Activated CD8-positive, alpha-beta T cell treated with anti-CD3 and anti-CD28 coated beads, Interleukin-2, amount 10 ng/mL, durations not matched to agents 7 days and 5 days (primary cell): ENCODE results near the gene CCDC137. TPM values are rescaled to one million over a fixed set of nuclear protein-coding genes. Genes with fewer than 3 reads are reported as not detected.
"Not testable (repeated sequence)": the region's sequence is repeated elsewhere in the genome, so short reads cannot be mapped to it uniquely, and the experiment has no call there.

ENCODE experiments used
- ATAC-seq: fragments of 150-1000 bp; cut with Tn5 transposase; one replicate; pipeline ENCODE4 v1.10.0; 2021; ENCODE audit warnings: moderate library complexity
- CTCF ChIA-PET: fragments of 350-600 bp; sonication (Branson Sonifier 250); formaldehyde crosslinking; loops from one replicate; lab custom pipeline; 2021; ENCODE audit warnings: antibody characterized with exemption; lab: Charles Lee
- POLR2A ChIA-PET: fragments of 350-600 bp; sonication (Branson Sonifier 250); formaldehyde crosslinking; loops from one replicate; lab custom pipeline; 2021; ENCODE audit warnings: antibody characterized with exemption; lab: Charles Lee
- DNase-seq: peaks from one replicate; pipeline ENCODE4 v3.0.0-alpha.2; 2020
- H3K27ac Mint-ChIP-seq: one replicate; pipeline ENCODE4 v1.8.0; 2021; ENCODE audit warnings: mild to moderate bottlenecking, mixed read lengths
- H3K27me3 Mint-ChIP-seq: one replicate; pipeline ENCODE4 v1.8.0; 2021; ENCODE audit warnings: low read depth, mixed read lengths
- H3K36me3 Mint-ChIP-seq: one replicate; pipeline ENCODE4 v1.8.0; 2021; ENCODE audit warnings: low read depth, mixed read lengths
- H3K4me1 Mint-ChIP-seq: one replicate; pipeline ENCODE4 v1.8.0; 2021; ENCODE audit warnings: low read depth, mixed read lengths
- H3K4me3 Mint-ChIP-seq: one replicate; pipeline ENCODE4 v1.8.0; 2021; ENCODE audit warnings: mild to moderate bottlenecking, mixed read lengths
- H3K9me3 Mint-ChIP-seq: one replicate; pipeline ENCODE4 v1.8.0; 2022; ENCODE audit warnings: mixed read lengths; ENCODE audit not compliant: insufficient read depth
- total RNA-seq, 2 experiments: library from RNA; stranded (reverse); gene quantifications; one replicate each; pipeline ENCODE4 v1.2.3, GENCODE V29; 2021

Gene CCDC137
- total RNA-seq, 2 experiments from 2014 or later: 42.3 to 43.7 TPM

DNA sequence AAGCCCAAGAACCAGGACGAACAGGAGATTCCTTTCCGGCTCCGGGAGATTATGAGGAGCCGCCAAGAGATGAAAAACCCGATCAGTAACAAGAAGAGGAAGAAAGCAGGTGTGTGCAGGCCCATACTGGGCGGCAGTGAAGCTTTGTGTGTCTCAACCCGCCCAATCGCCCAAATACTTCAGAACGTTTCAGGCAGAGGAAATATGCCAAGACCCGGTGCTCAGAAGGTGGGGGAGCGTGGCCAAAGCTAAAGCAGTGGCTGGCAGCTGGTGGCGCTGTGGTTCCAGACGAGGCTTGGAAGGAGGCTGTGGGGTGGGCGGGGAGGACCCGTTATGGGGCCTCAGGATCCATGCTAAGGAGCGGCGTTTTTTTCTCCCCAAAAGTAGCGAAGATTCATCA lies 1.2 kb downstream of the CCDC137 start:
- no peaks in the 10 kb centered on the region for H3K27me3 Mint-ChIP-seq
- CTCF ChIA-PET: interaction anchor here (1.1 kb wide), 1 partner anchor 35 kb away, joined by 4 read pairs; the partner anchor contains the start of gene MRPL12

GRCh38 chr17:81672504-81672903 lies 6.0 kb downstream of the CCDC137 start:
- DNase-seq (no peak), ATAC-seq (no peak)
- Mint-ChIP-seq H3K4me3 (no peak overlapping the region), H3K36me3 (peaks cover 49% of the 10 kb centered on the region), H3K27ac (peak overlapping the region; percentile 20), H3K9me3 (no peaks in the 10 kb centered on the region), H3K4me1 (peaks cover 23% of the 10 kb centered on the region), H3K27me3 (no peaks in the 10 kb centered on the region)
- ChIA-PET CTCF (interaction anchor here (0.9 kb wide), 1 partner anchor 9 kb away, joined by 3 read pairs; no protein-coding TSS in a partner anchor), POLR2A (interaction anchor here (0.6 kb wide), 1 partner anchor 11 kb away, joined by 4 read pairs; the partner anchor contains the start of genes ARL16 and HGS)

More for the DNA sequence above, 1.2 kb downstream of the CCDC137 start:
- DNase-seq (no peak), ATAC-seq (no peak)
- POLR2A ChIA-PET: no interaction called here
- H3K4me3 Mint-ChIP-seq: peak overlapping the region; percentile 97
- no peaks in the 10 kb centered on the region for H3K9me3 Mint-ChIP-seq
- peak overlapping the region; percentile 76 for H3K27ac Mint-ChIP-seq
- H3K4me1 Mint-ChIP-seq: peaks cover 52% of the 10 kb centered on the region
- peaks cover 63% of the 10 kb centered on the region for H3K36me3 Mint-ChIP-seq

GRCh38 chr17:81672954-81673353 lies 6.4 kb downstream of the CCDC137 start:
- DNase-seq: no peak
- CTCF ChIA-PET: interaction anchor here (0.9 kb wide), 1 partner anchor 10 kb away, joined by 3 read pairs; no protein-coding TSS in a partner anchor
- Mint-ChIP-seq H3K4me1 (peaks cover 18% of the 10 kb centered on the region), H3K27me3 (no peaks in the 10 kb centered on the region), H3K9me3 (no peaks in the 10 kb centered on the region), H3K36me3 (peaks cover 45% of the 10 kb centered on the region), H3K4me3 (no peak overlapping the region), H3K27ac (no peak overlapping the region)
- ATAC-seq: no peak
- POLR2A ChIA-PET: no interaction called here

- DNase-seq (no peak), ATAC-seq (no peak)
- Mint-ChIP-seq H3K9me3 (no peaks in the 10 kb centered on the region), H3K4me1 (peaks cover 12% of the 10 kb centered on the region), H3K27me3 (no peaks in the 10 kb centered on the region), H3K36me3 (peaks cover 39% of the 10 kb centered on the region), H3K27ac (no peak overlapping the region), H3K4me3 (no peak overlapping the region)
- CTCF ChIA-PET: no interaction called here
- POLR2A ChIA-PET: interaction anchor here (0.7 to 1.2 kb wide), 2 partner anchors 10 to 349 kb away, joined by 3 read pairs; partner anchors contain the start of genes ARL16, CENPX and HGS
These were observed 7.2 kb downstream of the CCDC137 start for GRCh38 chr17:81673561-81674258.

DNA sequence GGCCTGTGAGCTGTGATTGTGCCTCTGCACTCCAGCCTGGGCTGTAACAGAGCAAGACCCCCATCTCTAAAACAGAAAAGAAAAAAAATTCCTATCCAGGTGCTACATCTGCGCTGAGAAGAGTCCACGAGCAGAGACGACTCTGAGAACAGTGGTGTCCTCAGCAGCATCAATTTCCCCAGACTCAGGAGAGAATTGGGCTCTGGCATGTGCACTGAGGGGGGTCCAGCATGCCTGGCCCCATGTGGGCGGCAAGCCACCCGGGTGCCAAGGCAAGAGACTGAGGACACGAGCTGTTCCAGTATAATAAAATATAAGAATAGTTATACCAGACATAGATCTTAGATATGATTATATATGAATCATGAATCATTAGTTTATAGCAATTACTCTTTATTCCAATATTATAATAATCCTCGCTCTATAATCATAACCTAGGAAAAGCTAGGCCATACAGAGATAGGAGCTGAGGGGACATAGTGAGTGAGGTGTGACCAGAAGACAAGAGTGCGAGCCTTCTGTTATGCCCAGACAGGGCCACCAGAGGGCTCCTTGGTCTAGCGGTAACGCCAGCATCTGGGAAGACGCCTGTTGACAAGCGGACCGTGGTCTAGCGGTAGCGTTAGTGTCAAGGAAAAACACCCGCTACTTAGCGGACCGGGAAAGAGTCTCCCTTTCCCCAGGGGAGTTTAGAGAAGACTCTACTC lies 9.1 kb downstream of the CCDC137 start:
- not testable (repeated sequence) for H3K27ac Mint-ChIP-seq, ATAC-seq, H3K9me3 Mint-ChIP-seq, H3K4me1 Mint-ChIP-seq, H3K27me3 Mint-ChIP-seq, H3K4me3 Mint-ChIP-seq
- CTCF ChIA-PET: interaction anchor here (0.6 to 1.4 kb wide), 4 partner anchors 10 to 49 kb away, joined by 3 to 7 read pairs (median 4); partner anchors contain the start of gene MRPL12
- POLR2A ChIA-PET: interaction anchor here (0.8 to 0.9 kb wide), 2 partner anchors 10 to 28 kb away, joined by 3 to 5 read pairs; partner anchors contain the start of gene MRPL12
- DNase-seq: peak; percentile 46
- H3K36me3 Mint-ChIP-seq: peaks cover 28% of the 10 kb centered on the region

DNA sequence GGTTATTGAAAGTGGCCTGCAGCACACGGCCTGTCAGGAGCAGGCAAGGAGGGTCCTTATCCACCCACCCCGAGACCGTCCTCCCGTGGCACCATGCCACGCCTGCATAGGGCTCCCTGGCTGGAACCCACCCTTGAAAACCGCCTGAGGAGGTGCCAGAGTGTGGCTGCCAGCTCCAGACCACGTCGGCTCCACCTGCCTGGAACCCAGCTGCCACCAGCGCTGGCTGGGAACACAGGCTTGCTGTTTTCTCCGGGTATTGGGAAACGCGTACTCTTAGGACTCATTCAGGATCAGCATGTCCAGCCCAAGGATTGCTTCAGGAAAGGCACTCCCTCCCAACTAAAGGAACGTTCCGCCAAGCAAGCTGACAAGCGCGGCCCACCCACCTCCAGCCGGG lies 10.4 kb downstream of the CCDC137 start:
- ChIA-PET CTCF (no interaction called here), POLR2A (interaction anchor here (1.0 kb wide), 1 partner anchor 26 kb away, joined by 4 read pairs; the partner anchor contains the start of gene MRPL12)
- no peaks in the 10 kb centered on the region for H3K27me3 Mint-ChIP-seq
- no peak overlapping the region for H3K4me3 Mint-ChIP-seq
- peaks cover 10% of the 10 kb centered on the region for H3K4me1 Mint-ChIP-seq
- DNase-seq: no peak
- no peak overlapping the region for H3K27ac Mint-ChIP-seq
- no peaks in the 10 kb centered on the region for H3K9me3 Mint-ChIP-seq
- peaks cover 25% of the 10 kb centered on the region for H3K36me3 Mint-ChIP-seq
- no peak for ATAC-seq

- Mint-ChIP-seq H3K9me3 (no peaks in the 10 kb centered on the region), H3K36me3 (peaks cover 14% of the 10 kb centered on the region), H3K4me3 (no peak overlapping the region), H3K27me3 (no peaks in the 10 kb centered on the region), H3K27ac (no peak overlapping the region), H3K4me1 (peaks cover 26% of the 10 kb centered on the region)
- CTCF ChIA-PET: no interaction called here
- POLR2A ChIA-PET: interaction anchor here (1.0 kb wide), 1 partner anchor 22 kb away, joined by 3 read pairs; no protein-coding TSS in a partner anchor
- DNase-seq (no peak), ATAC-seq (no peak)
These were observed 13.6 kb downstream of the CCDC137 start for GRCh38 chr17:81680150-81680549.

DNA sequence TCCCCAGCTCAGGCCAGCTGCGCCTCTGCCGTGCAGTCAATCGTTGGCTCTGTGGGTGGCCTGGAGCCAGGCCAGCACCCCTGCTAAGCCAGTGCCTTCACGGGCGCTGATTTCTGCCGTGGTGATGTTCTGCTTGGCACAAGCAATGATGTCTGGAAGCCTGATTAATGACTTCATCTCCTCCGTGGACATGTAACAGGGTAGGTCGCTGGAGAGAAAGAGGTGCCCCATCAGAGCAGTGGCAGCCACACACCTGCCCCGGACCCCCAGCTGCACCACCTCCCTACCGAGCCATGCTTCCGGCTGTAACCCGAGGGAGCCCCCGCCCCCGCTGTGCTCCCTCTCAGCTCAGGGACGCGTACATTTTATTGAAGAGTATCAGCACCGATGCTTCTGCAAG lies 15.1 kb downstream of the CCDC137 start:
- Mint-ChIP-seq H3K9me3 (no peaks in the 10 kb centered on the region), H3K36me3 (peaks cover 26% of the 10 kb centered on the region), H3K27ac (no peak overlapping the region)

DNA sequence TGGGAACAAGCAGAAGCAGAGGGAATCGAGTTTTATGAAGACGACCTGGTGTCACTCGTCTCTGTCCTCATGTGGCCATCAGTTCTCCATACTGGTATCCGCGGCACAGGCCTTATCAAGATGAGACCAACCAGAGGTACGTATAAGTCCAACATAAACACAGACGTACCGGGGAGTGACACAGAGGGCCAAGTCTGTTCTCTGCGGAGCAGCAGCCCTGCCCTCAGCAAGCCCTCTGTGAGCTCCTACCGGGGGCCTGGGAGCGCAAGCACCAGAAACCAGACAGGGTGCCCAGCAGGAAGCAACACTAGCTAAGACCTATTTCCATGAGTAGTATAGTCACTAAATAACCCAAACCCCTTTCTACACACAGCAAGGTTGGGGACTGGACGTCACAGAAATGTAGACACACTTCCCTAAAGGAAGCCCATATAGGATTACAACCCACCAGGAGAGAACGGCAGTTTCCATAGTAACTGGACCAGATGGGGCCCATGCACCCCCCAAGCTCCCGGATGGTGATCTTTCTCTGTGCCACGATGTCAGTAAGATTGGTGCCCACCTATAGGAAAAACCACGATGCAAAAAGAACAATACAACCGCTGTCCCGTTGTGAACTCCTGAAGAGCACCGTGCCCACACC lies 16.1 kb downstream of the CCDC137 start:
- Mint-ChIP-seq H3K27ac (peak overlapping the region; percentile 83), H3K4me3 (peak overlapping the region; percentile 88), H3K36me3 (peaks cover 35% of the 10 kb centered on the region), H3K9me3 (no peaks in the 10 kb centered on the region), H3K4me1 (peaks cover 34% of the 10 kb centered on the region), H3K27me3 (no peaks in the 10 kb centered on the region)
- CTCF ChIA-PET: interaction anchor here (1.0 kb wide), 1 partner anchor 12 kb away, joined by 3 read pairs; no protein-coding TSS in a partner anchor
- ATAC-seq (no peak), DNase-seq (no peak)
- POLR2A ChIA-PET: interaction anchor here (0.6 to 4.7 kb wide), 7 partner anchors 9 to 24 kb away, joined by 3 to 50 read pairs (median 4); partner anchors contain the start of genes CCDC137, MRPL12 and OXLD1

More for the DNA sequence above, 15.1 kb downstream of the CCDC137 start:
- CTCF ChIA-PET: no interaction called here
- H3K4me1 Mint-ChIP-seq: peaks cover 34% of the 10 kb centered on the region
- no peaks in the 10 kb centered on the region for H3K27me3 Mint-ChIP-seq
- no peak for DNase-seq
- POLR2A ChIA-PET: interaction anchor here (4.7 kb wide), 1 partner anchor 22 kb away, joined by 50 read pairs; the partner anchor contains the start of gene MRPL12
- no peak for ATAC-seq
- H3K4me3 Mint-ChIP-seq: no peak overlapping the region

DNA sequence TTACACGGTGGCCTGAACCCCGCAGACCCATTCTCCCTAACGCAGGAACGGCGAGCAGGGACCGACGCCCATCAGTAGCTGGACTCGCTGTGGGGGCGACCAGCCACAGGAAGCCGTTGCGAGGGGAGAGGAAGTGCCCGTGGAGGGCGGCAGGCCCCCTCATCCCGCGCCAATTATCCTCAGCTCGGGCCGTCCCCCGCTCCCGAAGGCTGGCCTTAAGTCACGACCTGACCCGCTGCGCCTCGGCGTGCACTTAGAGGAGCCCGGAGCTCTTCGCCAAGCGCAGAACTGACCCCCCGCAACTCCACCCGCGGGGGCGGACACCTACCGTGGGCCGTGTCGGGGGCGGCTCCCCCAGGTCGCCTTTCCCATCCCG lies 16.7 kb downstream of the CCDC137 start:
- no peak for DNase-seq
- Mint-ChIP-seq H3K9me3 (no peaks in the 10 kb centered on the region), H3K36me3 (peaks cover 35% of the 10 kb centered on the region), H3K27me3 (no peaks in the 10 kb centered on the region), H3K27ac (peak overlapping the region; percentile 83), H3K4me1 (peaks cover 34% of the 10 kb centered on the region), H3K4me3 (peak overlapping the region; percentile 88)
- no peak for ATAC-seq
- POLR2A ChIA-PET: interaction anchor here (0.6 to 4.7 kb wide), 9 partner anchors 9 to 140 kb away, joined by 3 to 50 read pairs (median 4); partner anchors contain the start of genes CCDC137, MRPL12 and OXLD1
- CTCF ChIA-PET: interaction anchor here (0.8 to 2.2 kb wide), 6 partner anchors 11 to 171 kb away, joined by 3 to 12 read pairs (median 3); partner anchors contain the start of gene MRPL12
